Colonic mucosa (tissue), 4 donors: ENCODE data around the gene PAM16. TPM values are rescaled to one million over a fixed set of nuclear protein-coding genes. Genes with fewer than 3 reads are reported as not detected.

Source experiments
- DNase-seq: peaks from one replicate; pipeline ENCODE4 v3.0.0-alpha.2; 2020
- H3K27ac ChIP-seq: fragments of 200-600 bp; one replicate; pipeline ENCODE4 v1.8.0; 2021
- H3K27me3 ChIP-seq: fragments of 200-600 bp; one replicate; pipeline ENCODE4 v1.8.0; 2021
- H3K36me3 ChIP-seq: fragments of 200-600 bp; one replicate; pipeline ENCODE4 v1.8.0; 2021
- H3K4me1 ChIP-seq: fragments of 200-600 bp; one replicate; pipeline ENCODE4 v1.8.0; 2021; ENCODE audit warnings: mild to moderate bottlenecking
- H3K4me3 ChIP-seq: fragments of 200-600 bp; one replicate; pipeline ENCODE4 v1.8.0; 2021
- H3K9ac ChIP-seq, 2 donors: one replicate each; pipeline ENCODE4 v1.7.0; 2013; ENCODE audit warnings: control low read depth in 2 of 2, low read depth in 2 of 2, low read length in 2 of 2
- H3K9me3 ChIP-seq: fragments of 200-600 bp; one replicate; pipeline ENCODE4 v1.8.0; 2021
- intact Hi-C: fragments of 100-400 bp; cut with DNase I; formaldehyde crosslinking; loops from one replicate; pipeline ENCODE4 v1.14.1; 2022
- total RNA-seq, 2 donors: library from RNA; stranded (reverse); fragmentation: NEBNext Ultra II Directional in 1 of 2; extraction: Animal tissue kit (Norgen Biotek cat#: 25700) in 1 of 2; gene quantifications; one replicate each; pipeline ENCODE4 v1.2.1, GENCODE V29; 2021
- TF ChIP-seq, protein P1 (sequence below): fragments of 200-600 bp; IDR thresholded peaks from one replicate; pipeline ENCODE4 v1.8.0; 2022; ENCODE audit warnings: antibody characterized with exemption, mild to moderate bottlenecking
- donor health status: healthy.
- donor health status: DM: no; HTN: no; CAD: no.
- donor health status: DM: no; HTN: no; CAD: no.

PAM16 gene
- total RNA-seq, 2 donors from 2014 or later = 28.2 to 43.6 TPM

DNA sequence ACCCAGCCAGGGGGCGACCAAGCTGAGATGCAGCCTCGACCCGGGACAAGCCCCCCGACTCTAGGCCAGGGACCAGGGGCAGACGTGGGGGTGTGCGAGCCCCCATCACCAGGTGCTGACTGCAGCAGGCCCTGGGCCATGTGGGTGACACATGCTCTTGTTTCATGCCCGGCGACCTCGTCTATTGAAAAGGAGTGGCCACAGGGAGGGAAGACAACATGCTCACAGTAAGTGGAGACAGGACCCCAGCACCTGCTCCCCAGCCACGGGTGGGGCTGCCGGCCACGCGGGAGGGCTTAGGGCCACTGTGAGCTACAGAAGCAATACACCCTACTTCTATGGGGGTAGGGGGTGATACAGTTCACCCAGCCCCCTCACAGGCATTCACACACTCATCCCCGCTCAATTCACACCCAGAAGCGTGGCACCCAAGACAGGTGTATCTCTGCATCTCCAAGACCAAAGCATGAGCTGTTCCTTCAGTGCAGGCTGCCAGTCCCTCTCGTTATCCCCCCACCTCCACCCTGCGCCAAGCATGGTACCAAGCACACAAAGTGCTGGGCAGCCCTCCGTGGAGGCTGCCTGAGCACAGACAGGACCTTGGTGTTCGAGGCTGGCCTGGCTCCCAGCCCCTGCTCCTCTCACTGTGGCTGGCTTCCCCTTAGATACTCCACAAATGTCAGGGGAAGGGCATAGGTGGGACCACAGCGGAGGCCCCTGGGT, 34.1 kb upstream of the PAM16 start:
- TF ChIP-seq, protein P1, sequence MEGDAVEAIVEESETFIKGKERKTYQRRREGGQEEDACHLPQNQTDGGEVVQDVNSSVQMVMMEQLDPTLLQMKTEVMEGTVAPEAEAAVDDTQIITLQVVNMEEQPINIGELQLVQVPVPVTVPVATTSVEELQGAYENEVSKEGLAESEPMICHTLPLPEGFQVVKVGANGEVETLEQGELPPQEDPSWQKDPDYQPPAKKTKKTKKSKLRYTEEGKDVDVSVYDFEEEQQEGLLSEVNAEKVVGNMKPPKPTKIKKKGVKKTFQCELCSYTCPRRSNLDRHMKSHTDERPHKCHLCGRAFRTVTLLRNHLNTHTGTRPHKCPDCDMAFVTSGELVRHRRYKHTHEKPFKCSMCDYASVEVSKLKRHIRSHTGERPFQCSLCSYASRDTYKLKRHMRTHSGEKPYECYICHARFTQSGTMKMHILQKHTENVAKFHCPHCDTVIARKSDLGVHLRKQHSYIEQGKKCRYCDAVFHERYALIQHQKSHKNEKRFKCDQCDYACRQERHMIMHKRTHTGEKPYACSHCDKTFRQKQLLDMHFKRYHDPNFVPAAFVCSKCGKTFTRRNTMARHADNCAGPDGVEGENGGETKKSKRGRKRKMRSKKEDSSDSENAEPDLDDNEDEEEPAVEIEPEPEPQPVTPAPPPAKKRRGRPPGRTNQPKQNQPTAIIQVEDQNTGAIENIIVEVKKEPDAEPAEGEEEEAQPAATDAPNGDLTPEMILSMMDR = no peak
- Histone ChIP-seq H3K9ac (no peak overlapping the region), H3K4me1 (no peaks in the 10 kb centered on the region), H3K27me3 (no peaks in the 10 kb centered on the region), H3K27ac (no peak overlapping the region), H3K9me3 (no peaks in the 10 kb centered on the region), H3K36me3 (no peaks in the 10 kb centered on the region), H3K4me3 (no peak overlapping the region)
- DNase-seq = no peak
- intact Hi-C loops = no loop called here

DNA sequence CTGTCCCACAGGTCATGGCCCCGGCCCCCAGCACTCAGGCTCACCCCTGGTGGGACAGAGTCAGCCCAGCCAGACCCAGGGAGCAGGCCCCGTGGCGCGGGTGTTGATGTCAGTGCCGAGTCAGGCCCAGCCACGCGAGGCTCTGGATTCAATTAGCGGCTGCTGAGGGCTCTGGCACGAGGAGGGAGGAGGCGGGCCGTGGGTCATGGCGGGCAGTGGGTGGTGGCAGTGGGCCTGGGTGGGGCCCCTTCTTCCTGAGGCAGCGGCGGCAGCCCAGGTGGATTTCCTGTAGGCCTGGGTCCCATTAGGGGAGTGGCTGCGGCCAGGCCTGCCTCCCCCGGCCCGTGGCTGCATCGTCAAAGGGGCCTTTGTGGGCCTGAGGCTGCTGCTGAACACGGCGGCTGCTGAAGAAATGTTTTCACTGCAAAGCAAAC, 33.4 kb upstream of the PAM16 start:
- no peak overlapping the region for H3K4me3 ChIP-seq
- intact Hi-C loops = no loop called here
- DNase-seq = no peak
- no peak overlapping the region for H3K27ac ChIP-seq
- H3K36me3 ChIP-seq = no peaks in the 10 kb centered on the region
- TF ChIP-seq, protein P1 = no peak
- no peaks in the 10 kb centered on the region for H3K27me3 ChIP-seq
- no peaks in the 10 kb centered on the region for H3K9me3 ChIP-seq
- H3K4me1 ChIP-seq = no peaks in the 10 kb centered on the region
- no peak overlapping the region for H3K9ac ChIP-seq

DNA sequence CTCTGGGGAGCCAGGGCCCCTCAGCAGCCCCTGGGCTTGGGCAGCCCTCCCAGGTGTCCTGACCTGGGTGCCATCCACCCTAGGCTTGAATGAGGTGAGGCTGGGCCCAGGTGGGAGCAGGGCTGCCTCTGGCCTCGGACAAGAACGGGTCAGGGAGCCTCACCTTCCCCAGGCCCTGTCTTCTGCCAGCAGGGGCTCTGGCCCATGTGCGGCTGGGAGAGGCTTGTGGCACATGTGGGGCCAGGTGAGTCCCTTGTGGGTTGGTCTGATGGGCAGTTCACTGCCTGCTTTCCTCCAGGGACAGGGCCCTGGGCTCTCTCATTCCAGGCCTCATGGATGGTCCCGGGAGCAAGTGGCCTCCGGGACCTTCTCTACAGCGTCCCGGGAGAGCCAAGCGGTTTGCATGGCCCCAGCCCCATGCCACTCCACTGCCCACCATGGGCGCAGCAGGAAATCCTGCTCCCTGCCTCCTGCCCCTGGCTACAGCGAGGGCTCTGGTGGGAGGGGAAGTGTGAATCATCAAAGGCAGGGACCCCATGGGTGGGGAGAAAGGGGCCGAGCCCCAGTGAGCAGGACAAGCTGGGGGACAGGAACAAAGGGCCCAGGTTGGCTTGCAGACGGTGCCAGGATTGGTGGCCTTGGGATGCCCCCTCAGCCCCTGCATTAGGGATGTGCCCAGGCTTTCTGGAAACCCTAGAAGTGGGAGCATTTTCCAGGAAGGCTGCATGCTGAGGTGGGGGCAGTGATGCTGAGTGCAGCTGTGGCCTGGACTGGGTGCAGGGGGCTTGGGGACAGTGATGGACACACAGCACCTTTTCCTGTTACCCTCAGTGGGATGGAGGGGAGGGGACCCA, 32.7 kb upstream of the PAM16 start:
- TF ChIP-seq, protein P1 = no peak
- H3K9ac ChIP-seq = no peak overlapping the region
- DNase-seq = no peak
- H3K4me1 ChIP-seq = no peaks in the 10 kb centered on the region
- H3K4me3 ChIP-seq = no peak overlapping the region
- H3K27me3 ChIP-seq = no peaks in the 10 kb centered on the region
- intact Hi-C loops = no loop called here
- H3K27ac ChIP-seq = no peak overlapping the region
- H3K36me3 ChIP-seq = no peaks in the 10 kb centered on the region
- no peaks in the 10 kb centered on the region for H3K9me3 ChIP-seq

DNA sequence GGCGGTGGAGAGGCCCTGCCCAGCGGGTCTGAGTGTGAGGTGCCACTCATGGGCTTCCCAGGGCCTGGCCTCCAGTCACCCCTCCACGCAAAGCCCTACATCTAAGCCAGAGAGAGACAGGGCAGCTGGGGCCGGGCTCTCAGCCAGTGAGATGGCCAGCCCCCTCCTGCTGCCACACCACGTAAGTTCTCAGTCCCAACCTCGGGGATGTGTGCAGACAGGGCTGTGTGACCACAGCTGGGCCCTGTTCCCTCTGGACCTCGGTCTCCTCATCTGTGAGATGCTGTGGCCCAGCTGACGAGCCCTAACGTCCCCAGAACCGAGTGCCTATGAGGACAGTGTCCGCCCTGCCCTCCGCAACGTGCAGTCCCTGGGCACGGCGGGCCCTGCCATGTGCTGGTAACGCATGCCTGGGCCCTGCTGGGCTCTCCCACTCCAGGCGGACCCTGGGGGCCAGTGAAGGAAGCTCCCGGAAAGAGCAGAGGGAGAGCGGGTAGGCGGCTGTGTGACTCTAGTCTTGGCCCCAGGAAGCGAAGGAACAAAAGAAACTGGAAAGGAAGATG, 31.8 kb upstream of the PAM16 start:
- H3K4me1 ChIP-seq = no peaks in the 10 kb centered on the region
- intact Hi-C loops = no loop called here
- H3K9ac ChIP-seq = no peak overlapping the region
- no peak overlapping the region for H3K4me3 ChIP-seq
- TF ChIP-seq, protein P1 = no peak
- H3K36me3 ChIP-seq = no peaks in the 10 kb centered on the region
- DNase-seq = no peak
- H3K27me3 ChIP-seq = no peaks in the 10 kb centered on the region
- H3K9me3 ChIP-seq = no peaks in the 10 kb centered on the region
- H3K27ac ChIP-seq = no peak overlapping the region

DNA sequence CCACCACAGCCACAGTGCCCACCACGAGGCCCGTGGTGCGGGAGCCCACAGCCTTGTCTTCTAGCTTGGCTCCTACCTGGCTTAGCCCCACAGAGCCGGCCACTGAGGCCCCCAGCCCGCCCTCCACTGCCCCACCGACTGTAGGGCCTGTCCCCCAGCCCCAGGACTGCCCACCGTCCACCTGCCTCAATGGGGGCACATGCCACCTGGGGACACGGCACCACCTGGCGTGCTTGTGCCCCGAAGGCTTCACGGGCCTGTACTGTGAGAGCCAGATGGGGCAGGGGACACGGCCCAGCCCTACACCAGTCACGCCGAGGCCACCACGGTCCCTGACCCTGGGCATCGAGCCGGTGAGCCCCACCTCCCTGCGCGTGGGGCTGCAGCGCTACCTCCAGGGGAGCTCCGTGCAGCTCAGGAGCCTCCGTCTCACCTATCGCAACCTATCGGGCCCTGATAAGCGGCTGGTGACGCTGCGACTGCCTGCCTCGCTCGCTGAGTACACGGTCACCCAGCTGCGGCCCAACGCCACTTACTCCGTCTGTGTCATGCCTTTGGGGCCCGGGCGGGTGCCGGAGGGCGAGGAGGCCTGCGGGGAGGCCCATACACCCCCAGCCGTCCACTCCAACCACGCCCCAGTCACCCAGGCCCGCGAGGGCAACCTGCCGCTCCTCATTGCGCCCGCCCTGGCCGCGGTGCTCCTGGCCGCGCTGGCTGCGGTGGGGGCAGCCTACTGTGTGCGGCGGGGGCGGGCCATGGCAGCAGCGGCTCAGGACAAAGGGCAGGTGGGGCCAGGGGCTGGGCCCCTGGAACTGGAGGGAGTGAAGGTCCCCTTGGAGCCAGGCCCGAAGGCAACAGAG, 31.0 kb upstream of the PAM16 start:
- H3K4me1 ChIP-seq = no peaks in the 10 kb centered on the region
- H3K9me3 ChIP-seq = no peaks in the 10 kb centered on the region
- intact Hi-C loops = no loop called here
- no peak for DNase-seq
- H3K27ac ChIP-seq = no peak overlapping the region
- TF ChIP-seq, protein P1 = no peak
- H3K36me3 ChIP-seq = no peaks in the 10 kb centered on the region
- no peak overlapping the region for H3K4me3 ChIP-seq
- H3K9ac ChIP-seq = no peak overlapping the region
- no peaks in the 10 kb centered on the region for H3K27me3 ChIP-seq
